ENCODE data around the gene CMTM8.

Gene CMTM8

GRCh38 chr3:32280262-32280910, 41.9 kb downstream of the CMTM8 start:
- no peak for DNase-seq (ENCODE audit: low spot score)
- in situ Hi-C loops (cut with MboI; ENCODE audit: low pct_unique_long_range_greater_than_20kb, low sequenced_read_pairs, unreplicated experiment): no loop called here
- no peak for TF ChIP-seq CTCF (IDR thresholded peaks at IDR 0.05; ENCODE audit: extremely low read depth, insufficient read depth, missing control alignments)

GRCh38 chr3:32281570-32282106, 43.2 kb downstream of the CMTM8 start:
- DNase-seq (ENCODE audit: low spot score): no peak
- in situ Hi-C loops (cut with MboI; ENCODE audit: low pct_unique_long_range_greater_than_20kb, low sequenced_read_pairs, unreplicated experiment): no loop called here
- TF ChIP-seq CTCF (IDR thresholded peaks at IDR 0.05; ENCODE audit: extremely low read depth, insufficient read depth, missing control alignments): no peak

GRCh38 chr3:32282578-32283154, 44.2 kb downstream of the CMTM8 start:
- no peak for DNase-seq (ENCODE audit: low spot score)
- no peak for TF ChIP-seq CTCF (IDR thresholded peaks at IDR 0.05; ENCODE audit: extremely low read depth, insufficient read depth, missing control alignments)
- in situ Hi-C loops (cut with MboI; ENCODE audit: low pct_unique_long_range_greater_than_20kb, low sequenced_read_pairs, unreplicated experiment): no loop called here

GRCh38 chr3:32283304-32283703, 44.8 kb downstream of the CMTM8 start:
- in situ Hi-C loops (cut with MboI; ENCODE audit: low pct_unique_long_range_greater_than_20kb, low sequenced_read_pairs, unreplicated experiment): no loop called here
- no peak for DNase-seq (ENCODE audit: low spot score)
- no peak for TF ChIP-seq CTCF (IDR thresholded peaks at IDR 0.05; ENCODE audit: extremely low read depth, insufficient read depth, missing control alignments)

GRCh38 chr3:32284443-32285212, 46.1 kb downstream of the CMTM8 start:
- in situ Hi-C loops (cut with MboI; ENCODE audit: low pct_unique_long_range_greater_than_20kb, low sequenced_read_pairs, unreplicated experiment): no loop called here
- DNase-seq (ENCODE audit: low spot score): no peak
- TF ChIP-seq CTCF (IDR thresholded peaks at IDR 0.05; ENCODE audit: extremely low read depth, insufficient read depth, missing control alignments): no peak

- DNase-seq (ENCODE audit: low spot score): no peak
- in situ Hi-C loops (cut with MboI; ENCODE audit: low pct_unique_long_range_greater_than_20kb, low sequenced_read_pairs, unreplicated experiment): no loop called here
- no peak for TF ChIP-seq CTCF (IDR thresholded peaks at IDR 0.05; ENCODE audit: extremely low read depth, insufficient read depth, missing control alignments)
Observed at GRCh38 chr3:32285891-32286290, 47.4 kb downstream of the CMTM8 start.

Measured in GM13977 (cell line).